ENCODE measurements around the gene NLRP4.

- TF ChIP-seq EZH2 (IDR thresholded peaks at IDR 0.05; ENCODE audit: low read depth, low read length, severe bottlenecking) (no peak), TCF12 (IDR thresholded peaks at IDR 0.05; ENCODE audit: low read depth, low read length) (no peak), POLR2A (IDR thresholded peaks at IDR 0.05; ENCODE audit: control extremely low read depth in 1 of 2, low read depth in 2 of 2, low read length in 2 of 2) (no peak), NRF1 (IDR thresholded peaks at IDR 0.05; ENCODE audit: low read depth, low read length) (no peak), CHD1 (IDR thresholded peaks at IDR 0.05; ENCODE audit: low read depth, low read length) (no peak)
- TF ChIP-seq, protein P1, sequence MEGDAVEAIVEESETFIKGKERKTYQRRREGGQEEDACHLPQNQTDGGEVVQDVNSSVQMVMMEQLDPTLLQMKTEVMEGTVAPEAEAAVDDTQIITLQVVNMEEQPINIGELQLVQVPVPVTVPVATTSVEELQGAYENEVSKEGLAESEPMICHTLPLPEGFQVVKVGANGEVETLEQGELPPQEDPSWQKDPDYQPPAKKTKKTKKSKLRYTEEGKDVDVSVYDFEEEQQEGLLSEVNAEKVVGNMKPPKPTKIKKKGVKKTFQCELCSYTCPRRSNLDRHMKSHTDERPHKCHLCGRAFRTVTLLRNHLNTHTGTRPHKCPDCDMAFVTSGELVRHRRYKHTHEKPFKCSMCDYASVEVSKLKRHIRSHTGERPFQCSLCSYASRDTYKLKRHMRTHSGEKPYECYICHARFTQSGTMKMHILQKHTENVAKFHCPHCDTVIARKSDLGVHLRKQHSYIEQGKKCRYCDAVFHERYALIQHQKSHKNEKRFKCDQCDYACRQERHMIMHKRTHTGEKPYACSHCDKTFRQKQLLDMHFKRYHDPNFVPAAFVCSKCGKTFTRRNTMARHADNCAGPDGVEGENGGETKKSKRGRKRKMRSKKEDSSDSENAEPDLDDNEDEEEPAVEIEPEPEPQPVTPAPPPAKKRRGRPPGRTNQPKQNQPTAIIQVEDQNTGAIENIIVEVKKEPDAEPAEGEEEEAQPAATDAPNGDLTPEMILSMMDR (IDR thresholded peaks at IDR 0.05; ENCODE audit: control extremely low read depth in 1 of 3, insufficient read depth in 1 of 3, low read depth in 1 of 3, low read length in 3 of 3), result no peak
These were observed 4.5 kb upstream of the NLRP4 start, which contains the start of gene NLRP11 for GRCh38 chr19:55831846-55832245.

Measured in H1 (cell line).